ENCODE data around the gene DIPK1A.

DNA sequence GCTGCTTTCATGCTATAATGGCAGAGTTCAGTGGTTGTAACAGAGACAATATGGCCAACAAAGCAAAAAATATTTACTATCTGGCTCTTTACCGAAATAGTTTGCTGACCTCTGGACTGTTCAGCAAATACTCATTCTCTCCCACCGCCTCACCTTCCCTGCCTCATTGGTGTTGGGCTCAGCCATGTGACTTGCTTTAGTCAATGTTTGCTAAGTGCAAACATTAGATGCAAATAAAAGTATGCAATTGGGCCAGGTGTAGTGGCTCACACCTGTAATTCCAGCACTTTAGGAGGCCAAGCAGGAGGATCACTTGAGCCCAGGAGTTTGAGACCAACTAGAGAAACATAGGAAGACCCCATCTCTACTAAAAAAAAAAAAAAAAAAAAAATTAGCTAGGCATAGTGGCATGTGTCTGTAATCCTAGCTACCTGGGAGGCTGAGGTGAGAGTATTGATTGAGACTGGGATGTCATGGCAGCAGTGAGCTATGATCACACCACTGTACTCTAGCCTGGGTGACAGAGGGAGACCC, 74.3 kb downstream of the DIPK1A start:
- TF ChIP-seq, protein P1, sequence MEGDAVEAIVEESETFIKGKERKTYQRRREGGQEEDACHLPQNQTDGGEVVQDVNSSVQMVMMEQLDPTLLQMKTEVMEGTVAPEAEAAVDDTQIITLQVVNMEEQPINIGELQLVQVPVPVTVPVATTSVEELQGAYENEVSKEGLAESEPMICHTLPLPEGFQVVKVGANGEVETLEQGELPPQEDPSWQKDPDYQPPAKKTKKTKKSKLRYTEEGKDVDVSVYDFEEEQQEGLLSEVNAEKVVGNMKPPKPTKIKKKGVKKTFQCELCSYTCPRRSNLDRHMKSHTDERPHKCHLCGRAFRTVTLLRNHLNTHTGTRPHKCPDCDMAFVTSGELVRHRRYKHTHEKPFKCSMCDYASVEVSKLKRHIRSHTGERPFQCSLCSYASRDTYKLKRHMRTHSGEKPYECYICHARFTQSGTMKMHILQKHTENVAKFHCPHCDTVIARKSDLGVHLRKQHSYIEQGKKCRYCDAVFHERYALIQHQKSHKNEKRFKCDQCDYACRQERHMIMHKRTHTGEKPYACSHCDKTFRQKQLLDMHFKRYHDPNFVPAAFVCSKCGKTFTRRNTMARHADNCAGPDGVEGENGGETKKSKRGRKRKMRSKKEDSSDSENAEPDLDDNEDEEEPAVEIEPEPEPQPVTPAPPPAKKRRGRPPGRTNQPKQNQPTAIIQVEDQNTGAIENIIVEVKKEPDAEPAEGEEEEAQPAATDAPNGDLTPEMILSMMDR (IDR thresholded peaks at IDR 0.05; ENCODE audit: low read length) = no peak
- no peak for TF ChIP-seq EZH2 (IDR thresholded peaks at IDR 0.05; ENCODE audit: borderline replicate concordance, low read length)
